Uterus (tissue), 2 donors: ENCODE data around the gene BMP6.

Source experiments
- CTCF ChIP-seq, 4 experiments: fragments of 200-600 bp in 2 of 4; fragments of 450-650 bp in 2 of 4; sonication (generic) in 2 of 4; IDR thresholded peaks; one replicate each; pipeline ENCODE4 v1.5.1; 2016 to 2019; ENCODE audit warnings: antibody characterized with exemption in 4 of 4, mild to moderate bottlenecking in 2 of 4, moderate library complexity in 1 of 4
- POLR2A ChIP-seq, 2 donors: fragments of 450-650 bp; IDR thresholded peaks; one replicate each; pipeline ENCODE4 v1.6.1; 2016; ENCODE audit warnings: antibody characterized with exemption in 2 of 2, mild to moderate bottlenecking in 1 of 2, moderate library complexity in 1 of 2

- TF ChIP-seq CTCF (IDR thresholded peaks at IDR 0.05) (no peak), POLR2A (IDR thresholded peaks at IDR 0.05) (no peak)
These were observed 33.5 kb upstream of the BMP6 start for GRCh38 chr6:7692453-7692784.
